HEK293T (cell line): ENCODE results near the gene ARNT2.

Source experiments
- ARNT ChIP-seq: fragments of 450-650 bp; IDR thresholded peaks from 2 replicates; pipeline ENCODE4 v1.6.1; 2017; ENCODE audit warnings: mild to moderate bottlenecking
- BHLHE40 ChIP-seq: fragments of 450-650 bp; IDR thresholded peaks from 2 replicates; pipeline ENCODE4 v1.6.1; 2016; ENCODE audit warnings: mild to moderate bottlenecking, moderate library complexity, borderline replicate concordance
- CTBP1 ChIP-seq: fragments of 450-650 bp; IDR thresholded peaks from 2 replicates; pipeline ENCODE4 v1.6.1; 2016; ENCODE audit warnings: borderline replicate concordance
- ELF4 ChIP-seq: fragments of 450-650 bp; IDR thresholded peaks from 2 replicates; pipeline ENCODE4 v1.6.1; 2017; ENCODE audit warnings: antibody characterized with exemption
- FOXK2 ChIP-seq: fragments of 450-650 bp; IDR thresholded peaks from 2 replicates; pipeline ENCODE4 v1.6.1; 2016; ENCODE audit warnings: mild to moderate bottlenecking
- FOXM1 ChIP-seq: fragments of 450-650 bp; IDR thresholded peaks from 2 replicates; pipeline ENCODE4 v1.6.1; 2017; ENCODE audit warnings: mild to moderate bottlenecking, borderline replicate concordance
- HDGF ChIP-seq: fragments of 450-650 bp; IDR thresholded peaks from 2 replicates; pipeline ENCODE4 v1.6.1; 2017; ENCODE audit warnings: antibody characterized with exemption, borderline replicate concordance
- NFRKB ChIP-seq: fragments of 450-650 bp; IDR thresholded peaks from 2 replicates; pipeline ENCODE4 v1.6.1; 2016; ENCODE audit warnings: mild to moderate bottlenecking, moderate library complexity
- SP1 ChIP-seq: fragments of 450-650 bp; IDR thresholded peaks from 2 replicates; pipeline ENCODE4 v1.6.1; 2017
- SUZ12 ChIP-seq: fragments of 450-650 bp; IDR thresholded peaks from 2 replicates; pipeline ENCODE4 v1.6.1; 2016; ENCODE audit warnings: mild to moderate bottlenecking
- ZNF384 ChIP-seq: fragments of 450-650 bp; IDR thresholded peaks from 2 replicates; pipeline ENCODE4 v1.6.1; 2016
- TF ChIP-seq, protein P1 (sequence below): fragments of 450-650 bp; IDR thresholded peaks from 2 replicates; pipeline ENCODE4 v1.6.1; 2016

DNA sequence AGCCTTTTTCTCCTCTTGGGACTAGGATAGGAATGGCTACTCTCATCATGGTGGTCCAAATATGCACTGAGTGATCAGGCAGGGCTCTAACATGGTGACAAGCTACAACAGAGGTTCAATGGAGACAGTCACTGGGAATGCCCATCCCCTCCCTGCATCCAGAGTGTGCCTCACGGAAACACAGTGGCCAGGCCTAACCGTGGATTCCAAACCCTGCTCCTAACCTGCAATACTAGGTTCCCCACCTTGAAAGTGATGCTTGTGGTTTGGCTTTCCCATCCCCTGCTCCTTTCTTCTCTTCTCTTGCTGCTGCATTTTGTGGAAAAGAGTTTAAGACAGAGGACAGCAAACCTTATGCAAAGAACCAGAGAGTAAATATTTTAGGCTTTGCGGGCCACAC is 216.0 kb downstream of the ARNT2 start:
- TF ChIP-seq SUZ12 = no peak
- no peak for TF ChIP-seq ELF4
- no peak for TF ChIP-seq BHLHE40
- TF ChIP-seq, protein P1, sequence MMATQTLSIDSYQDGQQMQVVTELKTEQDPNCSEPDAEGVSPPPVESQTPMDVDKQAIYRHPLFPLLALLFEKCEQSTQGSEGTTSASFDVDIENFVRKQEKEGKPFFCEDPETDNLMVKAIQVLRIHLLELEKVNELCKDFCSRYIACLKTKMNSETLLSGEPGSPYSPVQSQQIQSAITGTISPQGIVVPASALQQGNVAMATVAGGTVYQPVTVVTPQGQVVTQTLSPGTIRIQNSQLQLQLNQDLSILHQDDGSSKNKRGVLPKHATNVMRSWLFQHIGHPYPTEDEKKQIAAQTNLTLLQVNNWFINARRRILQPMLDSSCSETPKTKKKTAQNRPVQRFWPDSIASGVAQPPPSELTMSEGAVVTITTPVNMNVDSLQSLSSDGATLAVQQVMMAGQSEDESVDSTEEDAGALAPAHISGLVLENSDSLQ = no peak
- no peak for TF ChIP-seq FOXM1
- no peak for TF ChIP-seq ZNF384
- no peak for TF ChIP-seq NFRKB
- TF ChIP-seq FOXK2 = no peak
- no peak for TF ChIP-seq HDGF
- no peak for TF ChIP-seq CTBP1
- TF ChIP-seq SP1 = no peak
- TF ChIP-seq ARNT = no peak
